HT-29 (cell line): Measurements from ENCODE around the gene SRRM5. TPM values are rescaled to one million over a fixed set of nuclear protein-coding genes. Genes with fewer than 3 reads are reported as not detected.
"Not testable (repeated sequence)": the region's sequence is repeated elsewhere in the genome, so short reads cannot be mapped to it uniquely, and the experiment has no call there.

Source experiments
- DNase-seq: peaks from one replicate; pipeline ENCODE4 v3.0.0-alpha.2; 2015; ENCODE audit warnings: low spot score
- total RNA-seq: library from RNA; depleted of rRNA; stranded (reverse); fragments of >200 nt; shearing (Covaris generic); gene quantifications from 2 replicates; pipeline ENCODE4 v1.2.3, GENCODE V29; 2014; rRNA removed

The SRRM5 gene
- total RNA-seq = 0.50 and 0.74 TPM in 2 replicates

- no peak for DNase-seq
These were observed at the start of gene SRRM5 for GRCh38 chr19:43611788-43612187. SRRM5 (plus strand) TSS chr19:43612088; CDS start chr19:43612122, 34 bp downstream.

- no peak for DNase-seq
These were observed 49.6 kb upstream of the SRRM5 start for GRCh38 chr19:43562226-43562697.

- DNase-seq = no peak
These were observed 49.1 kb upstream of the SRRM5 start for GRCh38 chr19:43562698-43563241.

GRCh38 chr19:43563816-43564457, 48.0 kb upstream of the SRRM5 start:
- DNase-seq = no peak

- DNase-seq = no peak
These were observed 47.1 kb upstream of the SRRM5 start for GRCh38 chr19:43564800-43565199.

GRCh38 chr19:43569657-43570056, 42.2 kb upstream of the SRRM5 start:
- DNase-seq = no peak

- no peak for DNase-seq
These were observed 41.6 kb upstream of the SRRM5 start for GRCh38 chr19:43570174-43570791.

GRCh38 chr19:43572171-43572588, 39.7 kb upstream of the SRRM5 start:
- DNase-seq = no peak

- DNase-seq = no peak
These were observed 37.3 kb upstream of the SRRM5 start for GRCh38 chr19:43574424-43575155.

- peak; percentile 100 for DNase-seq
These were observed 36.5 kb upstream of the SRRM5 start, which contains the start of the genes PINLYP and XRCC1 for GRCh38 chr19:43575156-43575950. PINLYP (plus strand) TSS chr19:43575801; CDS start chr19:43577192, 1,391 bp downstream. XRCC1 (minus strand) TSS chr19:43575527; CDS start chr19:43575458, 69 bp downstream.

GRCh38 chr19:43575955-43576878, 35.7 kb upstream of the SRRM5 start:
- no peak for DNase-seq

GRCh38 chr19:43578787-43579186, 33.1 kb upstream of the SRRM5 start:
- no peak for DNase-seq

GRCh38 chr19:43581467-43581866, 30.4 kb upstream of the SRRM5 start:
- no peak for DNase-seq

- DNase-seq = no peak
These were observed 29.4 kb upstream of the SRRM5 start for GRCh38 chr19:43582495-43582894.

GRCh38 chr19:43584484-43584883, 27.4 kb upstream of the SRRM5 start:
- no peak for DNase-seq

- DNase-seq = no peak
These were observed 25.5 kb upstream of the SRRM5 start for GRCh38 chr19:43586346-43586745.

- not testable (repeated sequence) for DNase-seq
These were observed 24.9 kb upstream of the SRRM5 start for GRCh38 chr19:43587029-43587428.

- DNase-seq = no peak
These were observed 22.6 kb upstream of the SRRM5 start for GRCh38 chr19:43589277-43589676.

GRCh38 chr19:43589678-43590077, 22.2 kb upstream of the SRRM5 start:
- DNase-seq = no peak
